Neural progenitor cell (in vitro differentiated cells): ENCODE data around the gene KCTD15.

ENCODE experiments used
- EZH2 ChIP-seq: fragments of 200-600 bp; sonication (generic); IDR thresholded peaks from 2 replicates; pipeline ENCODE4 v1.6.1; 2017; ENCODE audit warnings: antibody characterized with exemption, mild to moderate bottlenecking, moderate library complexity
- EZH2phosphoT487 ChIP-seq: fragments of 200-600 bp; sonication (generic); IDR thresholded peaks from 2 replicates; pipeline ENCODE4 v1.6.1; 2017; ENCODE audit warnings: antibody characterized with exemption
- TF ChIP-seq, protein P1 (sequence below): fragments of 200-600 bp; sonication (generic); IDR thresholded peaks from 2 replicates; pipeline ENCODE4 v1.5.1; 2017; ENCODE audit warnings: antibody characterized with exemption, mild to moderate bottlenecking

DNA sequence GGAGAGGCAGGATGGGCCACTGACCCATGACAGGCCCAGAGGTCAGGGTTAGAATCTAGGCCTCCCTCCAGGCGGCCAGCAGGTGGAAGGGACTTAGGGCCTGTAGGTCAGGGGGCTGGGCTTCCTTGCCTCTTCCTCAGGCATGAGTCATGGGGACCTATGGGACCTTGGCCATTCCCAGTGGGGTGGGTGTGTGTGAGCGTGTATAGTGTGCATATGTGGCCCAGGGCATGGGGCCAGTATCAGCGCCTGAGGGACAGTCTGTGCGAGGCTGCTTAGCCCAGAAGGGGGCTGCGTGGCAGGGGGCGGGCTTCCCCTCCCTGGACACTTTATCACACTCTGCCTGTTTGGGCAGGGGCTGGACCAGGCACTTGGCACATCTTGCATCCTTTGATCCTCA lies 13.3 kb downstream of the KCTD15 start:
- TF ChIP-seq, protein P1, sequence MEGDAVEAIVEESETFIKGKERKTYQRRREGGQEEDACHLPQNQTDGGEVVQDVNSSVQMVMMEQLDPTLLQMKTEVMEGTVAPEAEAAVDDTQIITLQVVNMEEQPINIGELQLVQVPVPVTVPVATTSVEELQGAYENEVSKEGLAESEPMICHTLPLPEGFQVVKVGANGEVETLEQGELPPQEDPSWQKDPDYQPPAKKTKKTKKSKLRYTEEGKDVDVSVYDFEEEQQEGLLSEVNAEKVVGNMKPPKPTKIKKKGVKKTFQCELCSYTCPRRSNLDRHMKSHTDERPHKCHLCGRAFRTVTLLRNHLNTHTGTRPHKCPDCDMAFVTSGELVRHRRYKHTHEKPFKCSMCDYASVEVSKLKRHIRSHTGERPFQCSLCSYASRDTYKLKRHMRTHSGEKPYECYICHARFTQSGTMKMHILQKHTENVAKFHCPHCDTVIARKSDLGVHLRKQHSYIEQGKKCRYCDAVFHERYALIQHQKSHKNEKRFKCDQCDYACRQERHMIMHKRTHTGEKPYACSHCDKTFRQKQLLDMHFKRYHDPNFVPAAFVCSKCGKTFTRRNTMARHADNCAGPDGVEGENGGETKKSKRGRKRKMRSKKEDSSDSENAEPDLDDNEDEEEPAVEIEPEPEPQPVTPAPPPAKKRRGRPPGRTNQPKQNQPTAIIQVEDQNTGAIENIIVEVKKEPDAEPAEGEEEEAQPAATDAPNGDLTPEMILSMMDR: no peak
- TF ChIP-seq EZH2 (no peak), EZH2phosphoT487 (no peak)
